A673 (cell line): Measurements from ENCODE around the gene PNLIPRP2. TPM values are rescaled to one million over a fixed set of nuclear protein-coding genes. Genes with fewer than 3 reads are reported as not detected.

Experiments
- BruUV-seq: library from RNA; stranded (reverse); fragments of 400-500 nt; replicated peaks from 2 replicates; lab custom pipeline; 2021; lab: Mats Ljungman, UMichigan
- CTCF ChIA-PET: fragments of 300-600 bp; sonication (Branson Sonifier 250); formaldehyde crosslinking; loops from one replicate; lab custom pipeline; 2022; ENCODE audit warnings: antibody characterized with exemption; lab: Charles Lee
- POLR2A ChIA-PET: fragments of 300-600 bp; sonication (Branson Sonifier 250); formaldehyde crosslinking; loops from one replicate; lab custom pipeline; 2022; ENCODE audit warnings: antibody characterized with exemption; ENCODE audit not compliant: low non-redundant PET; lab: Charles Lee
- DNase-seq: peaks from one replicate; pipeline ENCODE4 v3.0.0-alpha.2; 2015; ENCODE audit warnings: low spot score
- H3K27ac ChIP-seq: fragments of 200-600 bp; sonication (generic); 2 replicates; pipeline ENCODE4 v1.5.1; 2016; ENCODE audit warnings: mixed run types, low read depth, mild to moderate bottlenecking, mixed read lengths, antibody characterized with exemption, low read length; ENCODE audit not compliant: poor library complexity, severe bottlenecking
- H3K27me3 ChIP-seq: fragments of 200-600 bp; sonication (generic); replicated peaks from 2 replicates; pipeline ENCODE4 v1.6.1; 2017; ENCODE audit warnings: mixed run types, low read depth, mild to moderate bottlenecking, mixed read lengths, antibody characterized with exemption, low read length; ENCODE audit not compliant: insufficient read depth, poor library complexity
- H3K36me3 ChIP-seq: fragments of 200-600 bp; sonication (generic); 2 replicates; pipeline ENCODE4 v1.6.1; 2016; ENCODE audit warnings: mixed run types, mild to moderate bottlenecking, mixed read lengths, antibody characterized with exemption, low read length; ENCODE audit not compliant: insufficient read depth, poor library complexity, severe bottlenecking
- H3K4me1 ChIP-seq: fragments of 200-600 bp; sonication (generic); 2 replicates; pipeline ENCODE4 v1.6.1; 2017; ENCODE audit warnings: mixed run types, mild to moderate bottlenecking, mixed read lengths, antibody characterized with exemption, low read length; ENCODE audit not compliant: insufficient read depth, poor library complexity, severe bottlenecking
- H3K4me3 ChIP-seq: fragments of 200-600 bp; sonication (generic); 2 replicates; pipeline ENCODE4 v1.5.1; 2016; ENCODE audit warnings: low read depth, mixed run types, mild to moderate bottlenecking, mixed read lengths, low read length; ENCODE audit not compliant: poor library complexity, severe bottlenecking
- H3K9me3 ChIP-seq: fragments of 200-600 bp; sonication (generic); 2 replicates; pipeline ENCODE4 v1.6.1; 2016; ENCODE audit warnings: mixed run types, low read depth, mild to moderate bottlenecking, mixed read lengths, antibody characterized with exemption, low read length; ENCODE audit not compliant: poor library complexity, severe bottlenecking
- CTCF ChIP-seq: fragments of 300-800, 200-600 bp; sonication (generic); conservative IDR thresholded peaks from 2 replicates; pipeline ENCODE4 v1.5.1; 2017; ENCODE audit warnings: low read depth, mild to moderate bottlenecking, antibody characterized with exemption, low read length, moderate library complexity, mixed read lengths
- EZH2 ChIP-seq: fragments of 200-600 bp; sonication (generic); IDR thresholded peaks from 2 replicates; pipeline ENCODE4 v1.6.1; 2017; ENCODE audit warnings: borderline replicate concordance, low read depth, mild to moderate bottlenecking, mixed read lengths, antibody characterized with exemption, low read length; ENCODE audit not compliant: poor library complexity, severe bottlenecking
- intact Hi-C: fragments of 100-400 bp; cut with micrococcal nuclease; formaldehyde crosslinking; loops from one replicate; pipeline ENCODE4 v1.10.0; 2022; ENCODE audit not compliant: unreplicated experiment
- total RNA-seq: library from RNA; stranded (reverse); gene quantifications from 2 replicates; pipeline ENCODE4 v1.2.3, GENCODE V29; 2021

Gene PNLIPRP2
- total RNA-seq, 1 experiment from 2014 or later: not detected

- ChIA-PET POLR2A (no interaction called here), CTCF (no interaction called here)
- H3K4me3 ChIP-seq: peak overlapping the region; percentile 39
- H3K36me3 ChIP-seq: no peaks in the 10 kb centered on the region
- BruUV-seq: no TSS peak
- no peaks in the 10 kb centered on the region for H3K4me1 ChIP-seq
- TF ChIP-seq EZH2 (no peak), CTCF (no peak)
- no peaks in the 10 kb centered on the region for H3K9me3 ChIP-seq
- no peak for DNase-seq
- no peak overlapping the region for H3K27ac ChIP-seq
- intact Hi-C loops: no loop called here
- H3K27me3 ChIP-seq: no peaks in the 10 kb centered on the region
Observed at GRCh38 chr10:116608686-116609594, 11.8 kb upstream of the PNLIPRP2 start.

DNA sequence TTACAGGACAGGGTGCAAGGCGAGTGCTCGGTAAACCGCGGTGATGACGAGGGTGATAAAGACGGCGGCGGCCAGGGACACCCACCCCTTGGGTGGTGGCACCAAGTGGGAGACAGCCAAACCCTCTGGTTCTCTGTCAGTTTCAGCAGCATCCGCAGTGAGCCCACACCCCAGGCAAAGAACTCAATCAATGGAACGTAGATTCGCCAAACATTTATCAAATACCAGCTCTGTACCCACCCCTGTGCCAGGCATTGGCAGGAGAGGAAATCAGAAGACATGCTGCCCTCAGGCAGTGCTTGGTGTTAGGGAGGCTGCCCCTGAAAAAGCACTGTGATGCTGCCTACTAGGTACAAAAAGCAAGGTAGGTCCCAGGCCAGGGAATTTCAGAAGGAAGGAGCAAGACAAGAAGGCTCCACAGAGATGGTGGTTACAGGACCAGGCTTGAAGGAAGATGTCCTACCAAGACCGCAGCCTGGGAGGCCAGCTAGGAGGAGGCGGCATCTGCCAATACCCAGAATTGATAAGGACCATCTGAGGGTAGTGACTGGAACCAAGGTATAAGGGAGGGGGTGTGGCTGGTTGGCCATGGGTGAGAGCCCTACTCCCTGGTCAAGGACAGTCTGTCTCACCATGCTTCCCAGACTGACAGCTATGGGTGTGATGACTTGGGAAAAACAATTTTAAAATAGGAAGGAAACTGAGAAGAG is 10.2 kb upstream of the PNLIPRP2 start:
- no peak for TF ChIP-seq EZH2
- TF ChIP-seq CTCF: no peak
- Histone ChIP-seq H3K27ac (no peak overlapping the region), H3K4me1 (no peaks in the 10 kb centered on the region), H3K36me3 (no peaks in the 10 kb centered on the region), H3K27me3 (no peaks in the 10 kb centered on the region), H3K9me3 (no peaks in the 10 kb centered on the region), H3K4me3 (no peak overlapping the region)
- POLR2A ChIA-PET: no interaction called here
- DNase-seq: no peak
- no TSS peak for BruUV-seq
- intact Hi-C loops: no loop called here
- CTCF ChIA-PET: no interaction called here

DNA sequence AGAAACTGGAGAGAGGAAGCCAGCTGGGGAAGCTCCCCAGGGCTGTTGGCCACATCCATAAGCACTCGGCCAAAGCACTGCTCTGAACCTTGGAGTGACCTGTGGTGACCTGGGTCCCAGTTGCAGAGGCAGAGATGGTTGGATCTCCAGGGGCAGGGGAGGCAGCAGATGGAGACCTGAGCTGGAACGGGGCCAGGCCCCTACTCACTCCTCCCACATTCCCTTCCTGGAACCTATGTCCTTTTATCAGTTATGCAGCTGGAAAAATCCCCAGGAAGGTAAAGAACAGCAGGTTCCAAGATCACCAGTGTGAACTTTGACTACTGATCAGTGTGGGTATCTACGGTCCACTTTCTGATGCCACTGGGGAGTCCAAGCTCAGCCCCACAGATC is 9.6 kb upstream of the PNLIPRP2 start:
- no peaks in the 10 kb centered on the region for H3K27me3 ChIP-seq
- BruUV-seq: no TSS peak
- ChIA-PET POLR2A (no interaction called here), CTCF (no interaction called here)
- intact Hi-C loops: no loop called here
- TF ChIP-seq CTCF: no peak
- no peak overlapping the region for H3K4me3 ChIP-seq
- no peaks in the 10 kb centered on the region for H3K36me3 ChIP-seq
- no peaks in the 10 kb centered on the region for H3K4me1 ChIP-seq
- no peaks in the 10 kb centered on the region for H3K9me3 ChIP-seq
- no peak overlapping the region for H3K27ac ChIP-seq
- DNase-seq: no peak
